ENCODE data around the gene STOX2. TPM values are rescaled to one million over a fixed set of nuclear protein-coding genes. Genes with fewer than 3 reads are reported as not detected.

Gene STOX2
- total RNA-seq, 1 experiment from 2014 or later = 0.20 TPM

DNA sequence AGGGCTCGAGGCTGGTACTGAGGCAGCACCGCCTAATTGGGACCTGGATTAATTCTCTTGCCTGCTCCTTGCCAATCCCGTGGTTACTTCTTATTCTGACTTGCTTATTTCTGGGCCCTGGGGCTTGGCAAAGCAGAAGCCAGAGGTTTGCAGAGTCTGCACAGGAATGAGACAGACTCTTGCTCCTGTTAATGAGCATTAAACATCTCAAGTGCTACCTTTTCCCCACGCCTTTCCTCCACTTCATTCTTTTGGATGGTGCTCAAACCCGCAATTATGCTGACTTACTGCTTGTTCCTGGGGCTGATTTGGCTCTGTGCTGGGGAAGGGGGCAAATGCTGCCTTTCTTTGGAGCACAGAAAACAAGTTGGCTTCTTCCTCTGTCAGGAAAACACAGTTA lies 16.5 kb upstream of the STOX2 start:
- DNase-seq (ENCODE audit: low read depth) = no peak

- no peak for DNase-seq (ENCODE audit: low read depth)
Observed at GRCh38 chr4:183889190-183889589, 15.9 kb upstream of the STOX2 start.

GRCh38 chr4:183897193-183897592 lies 7.9 kb upstream of the STOX2 start:
- no peak for DNase-seq (ENCODE audit: low read depth)

DNA sequence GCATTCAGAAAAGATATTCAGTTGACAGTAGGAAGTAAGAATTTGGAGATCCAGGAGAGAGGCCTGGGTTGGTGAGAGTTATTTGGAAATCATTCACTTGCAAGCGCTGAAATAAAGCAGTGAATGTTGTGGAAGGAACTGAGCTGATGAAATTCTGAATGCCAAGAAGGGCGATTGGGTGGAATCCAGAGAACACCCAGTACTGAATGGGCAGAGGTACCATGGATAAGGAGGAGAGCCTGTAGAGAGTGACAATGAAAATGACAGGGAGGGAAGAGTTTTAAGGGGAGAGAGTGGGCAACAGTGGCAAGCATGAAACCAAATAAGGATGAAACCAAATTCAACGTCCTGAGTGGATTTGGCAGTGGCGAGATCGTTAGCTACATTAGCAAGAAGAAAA lies 6.7 kb upstream of the STOX2 start:
- DNase-seq (ENCODE audit: low read depth) = no peak

- no peak for DNase-seq (ENCODE audit: low read depth)
Observed at GRCh38 chr4:183903021-183903760, 1.9 kb upstream of the STOX2 start.

GRCh38 chr4:183905593-183906488 lies 734 bp downstream of the STOX2 start:
- DNase-seq (ENCODE audit: low read depth) = peak; percentile 9

GRCh38 chr4:183906489-183906738 lies 1.3 kb downstream of the STOX2 start:
- DNase-seq (ENCODE audit: low read depth) = no peak

- no peak for DNase-seq (ENCODE audit: low read depth)
Observed at GRCh38 chr4:183906739-183907651, 1.9 kb downstream of the STOX2 start.

DNA sequence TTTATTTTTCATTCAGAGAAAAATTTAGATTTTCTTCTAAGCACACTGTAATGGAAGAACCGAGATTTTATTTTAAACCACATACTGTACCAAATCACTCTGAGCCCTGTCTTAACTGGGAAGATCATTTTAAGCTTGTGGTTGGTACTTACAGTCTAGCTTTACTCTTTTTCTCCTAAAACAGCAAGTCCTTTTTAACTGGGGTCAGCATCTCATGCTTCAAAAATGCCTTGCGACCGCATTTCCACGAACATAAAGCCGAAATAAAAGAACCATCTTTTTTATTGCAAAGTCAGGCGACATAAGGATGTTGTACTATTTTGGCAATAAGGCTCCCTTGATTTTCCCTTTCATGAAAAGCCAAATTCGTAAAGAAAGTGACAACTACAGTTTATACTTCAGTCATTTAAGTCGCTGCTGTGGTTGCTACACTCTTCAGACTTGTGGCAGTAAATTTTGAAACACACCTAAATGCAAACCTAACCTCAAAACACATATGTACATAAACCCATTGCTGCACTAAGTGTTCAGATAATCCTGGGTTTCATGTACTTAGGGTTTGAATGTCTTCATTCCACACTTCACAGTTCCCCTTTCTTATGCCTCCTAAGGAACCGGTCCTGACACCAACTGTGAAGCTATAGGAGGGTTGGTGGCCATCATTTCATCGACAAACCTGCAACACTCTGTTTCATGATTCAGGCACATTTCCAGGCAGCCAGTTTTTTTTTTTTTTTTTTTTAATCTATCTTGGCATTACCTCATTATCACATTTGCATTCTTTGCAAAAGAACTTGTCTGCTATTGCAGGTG lies 3.0 kb downstream of the STOX2 start:
- no peak for DNase-seq (ENCODE audit: low read depth)

DNA sequence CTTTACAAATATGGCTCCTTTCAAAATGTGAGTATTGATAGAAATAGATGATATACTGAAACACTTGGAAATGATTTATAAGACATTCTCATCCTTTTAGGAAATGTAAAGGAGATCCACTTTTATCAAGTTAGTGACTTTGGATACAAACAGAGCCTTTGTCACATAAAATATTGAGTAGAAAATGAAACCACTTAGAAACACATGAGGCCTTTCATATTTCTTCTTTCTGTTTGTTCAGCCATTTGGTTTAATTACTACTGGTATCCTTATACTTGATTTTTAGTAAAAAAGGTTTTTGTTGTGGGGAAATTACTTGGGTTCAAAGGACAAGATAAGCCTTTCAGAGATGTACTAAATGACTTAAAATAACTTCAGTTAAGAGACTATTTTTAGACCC lies 4.1 kb downstream of the STOX2 start:
- no peak for DNase-seq (ENCODE audit: low read depth)

DNA sequence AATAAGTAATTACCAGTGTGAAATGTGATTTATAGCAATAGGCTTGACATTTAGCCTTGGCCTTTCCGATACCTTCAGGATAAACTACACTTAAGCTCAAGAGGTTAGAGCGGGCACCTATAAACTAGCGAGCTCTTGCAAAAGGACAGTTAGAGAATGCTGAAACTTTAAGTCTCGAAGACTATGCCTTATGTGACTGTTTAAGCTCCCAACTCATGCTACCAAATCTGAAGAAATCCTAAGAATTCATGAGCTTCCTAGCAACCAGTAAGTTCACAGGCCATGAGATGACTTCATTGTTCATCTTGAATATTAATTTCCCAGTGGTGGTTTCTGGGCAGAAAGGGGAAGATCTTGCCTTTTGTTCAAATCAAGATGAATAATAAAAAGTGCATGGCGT lies 4.7 kb downstream of the STOX2 start:
- DNase-seq (ENCODE audit: low read depth) = no peak

DNA sequence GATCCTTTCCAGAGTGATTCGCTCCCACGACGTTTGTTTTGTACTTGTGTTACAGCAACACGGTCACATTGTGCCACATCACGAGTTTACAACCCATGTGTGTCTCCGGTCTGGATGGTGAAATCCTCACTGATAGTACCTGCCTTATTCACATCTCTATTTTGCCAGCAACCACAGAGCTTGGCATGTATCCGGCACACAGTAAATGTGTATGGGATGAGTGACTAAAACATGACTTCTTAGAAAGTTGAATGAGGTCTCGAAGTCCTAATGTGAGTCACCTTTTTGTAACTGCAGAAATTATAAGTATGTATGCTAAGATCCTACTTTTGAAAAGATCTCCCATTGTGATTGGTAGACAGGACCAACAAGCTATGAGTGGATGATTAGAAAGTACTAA lies 7.5 kb downstream of the STOX2 start:
- DNase-seq (ENCODE audit: low read depth) = peak; percentile 17

DNA sequence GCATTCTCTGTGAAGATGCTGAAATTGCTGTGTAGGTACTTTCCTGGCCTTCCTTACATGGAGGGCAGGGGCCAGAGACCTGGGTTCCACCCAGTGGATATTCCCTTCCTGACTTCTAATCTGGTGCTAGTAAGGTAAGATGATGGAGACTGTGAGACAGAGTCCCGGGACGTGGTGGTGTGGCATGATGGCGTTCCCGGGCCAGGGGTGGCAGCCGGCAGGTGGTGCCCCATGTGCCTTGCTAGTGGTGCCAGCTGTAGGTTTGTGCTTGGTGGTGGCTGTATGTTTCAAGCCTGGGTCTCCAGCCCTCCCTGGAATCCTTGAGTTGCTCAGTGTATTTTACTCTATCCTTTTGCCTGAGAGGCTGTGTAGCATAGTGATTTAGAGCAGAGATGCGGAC lies 10.9 kb downstream of the STOX2 start:
- no peak for DNase-seq (ENCODE audit: low read depth)

DNA sequence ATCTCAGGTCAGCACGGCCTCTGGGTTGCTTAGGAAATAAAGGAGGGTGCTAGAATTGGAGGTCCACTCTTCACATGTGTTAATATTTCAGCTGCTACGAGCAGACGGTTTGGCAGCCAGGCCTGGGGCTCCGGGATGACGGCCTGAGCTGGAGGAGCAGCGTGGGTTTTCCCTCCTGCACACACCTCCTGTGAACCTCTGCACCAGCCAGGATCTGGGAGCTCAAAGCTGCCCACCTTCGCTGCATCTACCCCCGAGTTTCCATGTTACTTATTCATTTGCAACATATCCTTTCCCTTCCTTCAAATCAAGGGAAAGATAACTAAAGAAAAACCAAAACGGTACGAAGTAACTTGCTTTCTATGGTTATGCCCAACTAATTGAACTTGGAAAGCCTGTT lies 13.6 kb downstream of the STOX2 start:
- DNase-seq (ENCODE audit: low read depth) = no peak

DNA sequence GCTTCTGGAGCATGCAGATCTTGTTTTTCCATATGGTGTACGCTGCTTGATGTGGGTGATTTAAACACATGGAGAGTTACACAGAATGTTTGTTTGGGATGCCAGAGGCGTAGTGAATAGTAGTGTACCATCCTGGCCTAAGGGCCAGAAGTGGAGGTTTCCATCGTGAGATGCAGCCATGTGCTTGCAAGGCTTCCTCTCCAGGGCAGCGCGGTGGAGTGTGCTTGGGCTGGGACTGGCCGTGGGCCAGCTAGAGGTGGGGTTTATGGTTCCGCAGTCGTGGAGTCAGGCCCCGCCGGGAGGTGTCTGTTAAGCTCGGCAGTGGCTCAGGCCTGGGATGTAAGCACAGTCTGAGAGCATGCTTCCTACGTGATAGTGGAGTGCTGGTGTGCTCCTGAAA lies 14.0 kb downstream of the STOX2 start:
- no peak for DNase-seq (ENCODE audit: low read depth)

GRCh38 chr4:183920512-183920911 lies 15.4 kb downstream of the STOX2 start:
- no peak for DNase-seq (ENCODE audit: low read depth)

DNA sequence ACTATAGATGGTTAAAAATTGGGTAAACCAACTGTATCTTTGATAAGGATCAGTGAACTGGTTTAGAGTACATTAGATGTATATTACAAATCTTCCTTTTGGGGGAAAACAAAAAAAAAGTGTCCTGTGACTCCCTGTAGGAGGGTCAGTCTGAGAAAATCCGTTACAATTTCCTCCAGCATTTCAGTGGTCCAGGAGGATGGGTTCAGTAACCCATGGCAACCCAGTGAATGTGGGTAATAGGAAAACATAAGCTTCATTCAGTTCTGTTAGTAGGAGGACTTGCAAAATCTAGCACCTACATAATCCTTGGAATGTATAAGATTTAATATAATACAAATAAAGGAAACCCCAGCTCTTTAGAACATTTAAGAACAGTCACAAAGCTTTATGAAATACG lies 16.2 kb downstream of the STOX2 start:
- no peak for DNase-seq (ENCODE audit: low read depth)

- DNase-seq (ENCODE audit: low read depth) = no peak
Observed at GRCh38 chr4:183924362-183925044, 19.4 kb downstream of the STOX2 start.

DNA sequence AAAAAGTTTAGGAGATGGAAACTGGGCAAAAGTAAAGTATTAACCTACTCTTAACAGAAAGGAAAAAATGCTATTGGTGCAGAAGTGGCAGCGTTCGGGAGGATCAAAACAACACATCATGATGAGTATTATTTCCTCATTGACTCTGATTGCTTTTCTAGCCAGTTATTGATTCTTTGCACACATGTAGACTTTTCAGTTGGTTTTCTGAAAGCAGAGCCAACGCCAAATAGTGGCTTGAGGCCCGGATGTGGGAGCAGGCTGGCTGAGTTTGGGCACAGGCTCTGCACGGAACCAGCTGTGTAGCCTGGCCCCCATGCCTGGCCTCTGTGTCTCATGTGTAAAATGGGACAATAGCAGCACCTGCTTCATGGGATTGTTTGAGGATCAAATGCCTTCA lies 21.8 kb downstream of the STOX2 start:
- no peak for DNase-seq (ENCODE audit: low read depth)

DNA sequence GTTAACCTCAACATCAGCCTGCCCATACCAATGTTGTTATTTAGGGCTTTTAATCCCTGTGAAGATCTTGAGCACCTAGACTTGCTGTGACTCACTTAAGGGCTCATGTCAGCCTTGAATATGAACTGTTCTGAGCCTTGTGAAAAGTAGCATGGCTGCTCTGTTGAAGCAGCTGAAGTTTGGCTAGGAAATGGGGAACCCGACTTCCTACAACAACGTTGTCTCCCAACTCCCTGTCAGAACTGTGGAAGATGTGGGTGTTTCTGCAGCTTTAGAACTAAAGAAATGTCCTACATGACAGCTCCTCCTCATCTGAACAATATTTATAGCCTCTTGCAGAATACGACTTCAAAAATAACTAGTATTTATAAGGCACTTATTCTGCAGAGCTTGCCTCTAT lies 27.5 kb downstream of the STOX2 start:
- DNase-seq (ENCODE audit: low read depth) = no peak

- no peak for DNase-seq (ENCODE audit: low read depth)
Observed at GRCh38 chr4:183934761-183935160, 29.7 kb downstream of the STOX2 start.

All from M059J (cell line).